Uterine smooth muscle cell (primary cell): ENCODE results near the gene TRMT112. TPM values are rescaled to one million over a fixed set of nuclear protein-coding genes. Genes with fewer than 3 reads are reported as not detected.

Source experiments
- total RNA-seq: library from RNA; depleted of rRNA; stranded (reverse); fragments of >200 nt; gene quantifications from 2 replicates; pipeline ENCODE4 v1.2.3, GENCODE V29; 2014

The TRMT112 gene
- 345 and 365 TPM in 2 replicates for total RNA-seq

DNA sequence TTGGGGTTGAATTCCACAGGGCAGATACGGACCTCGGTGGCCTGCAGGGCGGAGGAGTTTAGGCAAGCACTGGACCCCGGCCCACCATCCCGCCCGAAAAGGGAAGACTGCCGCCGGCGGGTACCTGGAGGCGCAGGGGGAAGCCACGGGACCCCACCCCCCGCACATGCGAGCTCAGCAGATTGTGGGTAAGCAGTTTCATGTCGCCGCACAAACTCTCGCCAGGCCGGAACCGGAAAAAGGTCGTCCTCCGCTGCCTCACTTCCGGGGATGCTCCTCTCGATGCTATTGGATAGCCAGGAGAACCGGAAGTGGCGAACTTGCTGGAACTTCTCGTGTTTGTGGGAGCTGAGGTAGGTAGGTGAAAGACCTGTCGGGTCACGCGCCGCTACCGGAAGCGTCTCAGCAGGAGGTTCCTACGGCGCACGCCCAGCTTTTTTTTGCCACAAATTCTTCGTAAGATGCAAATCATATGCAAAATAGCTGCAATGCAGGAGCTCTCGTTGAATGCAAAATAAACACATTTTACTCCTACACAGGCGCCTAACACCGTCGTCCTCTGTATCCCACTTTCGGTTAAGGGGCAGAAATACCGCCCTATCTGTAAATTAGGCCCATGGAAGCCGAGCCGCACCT lies at the start of gene TRMT112:
TSS of gene TRMT112 (minus strand) at position 235 of the 636 bp plus-strand sequence. CDS start at position 202, 33 bp downstream.

DNA sequence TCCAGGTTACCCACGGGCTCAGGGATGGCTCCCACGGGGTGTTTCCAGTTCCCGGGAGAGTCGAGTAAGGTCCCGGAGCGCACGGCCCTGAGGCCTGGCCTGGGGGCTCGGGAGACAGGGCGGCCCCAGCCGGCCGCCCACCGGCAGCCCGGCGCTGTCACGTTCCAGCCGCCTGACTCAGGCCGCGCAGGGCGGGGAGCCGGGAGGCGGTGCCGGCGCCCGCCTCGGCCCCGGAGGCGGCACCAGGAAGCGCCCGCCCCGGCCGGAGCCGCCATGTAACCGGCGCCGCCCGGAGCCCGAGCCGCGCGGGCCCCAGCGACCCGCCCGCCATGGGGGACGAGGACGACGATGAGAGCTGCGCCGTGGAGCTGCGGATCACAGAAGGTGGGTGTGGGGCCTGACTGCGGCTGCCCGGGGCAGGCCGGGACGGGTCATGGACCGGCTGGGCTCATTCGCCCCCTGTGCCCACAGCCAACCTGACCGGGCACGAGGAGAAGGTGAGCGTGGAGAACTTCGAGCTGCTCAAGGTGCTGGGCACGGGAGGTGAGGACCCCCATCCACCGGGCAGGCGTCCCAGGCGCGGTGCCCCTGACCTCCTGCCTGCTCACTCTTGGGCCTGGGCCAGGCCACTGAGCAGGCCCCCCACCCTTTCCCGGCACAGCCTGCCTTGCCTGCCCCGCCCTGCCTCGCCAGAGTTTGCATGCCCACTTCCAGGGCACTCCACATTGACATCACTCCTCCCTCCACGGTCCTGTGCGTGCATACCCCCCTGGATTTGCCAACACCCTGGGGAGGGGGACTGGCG lies 41.8 kb upstream of the TRMT112 start, which contains the start of gene RPS6KA4:
TSS of gene RPS6KA4 (plus strand) at position 256 of the 805 bp plus-strand sequence. CDS start at position 330, 74 bp downstream.

DNA sequence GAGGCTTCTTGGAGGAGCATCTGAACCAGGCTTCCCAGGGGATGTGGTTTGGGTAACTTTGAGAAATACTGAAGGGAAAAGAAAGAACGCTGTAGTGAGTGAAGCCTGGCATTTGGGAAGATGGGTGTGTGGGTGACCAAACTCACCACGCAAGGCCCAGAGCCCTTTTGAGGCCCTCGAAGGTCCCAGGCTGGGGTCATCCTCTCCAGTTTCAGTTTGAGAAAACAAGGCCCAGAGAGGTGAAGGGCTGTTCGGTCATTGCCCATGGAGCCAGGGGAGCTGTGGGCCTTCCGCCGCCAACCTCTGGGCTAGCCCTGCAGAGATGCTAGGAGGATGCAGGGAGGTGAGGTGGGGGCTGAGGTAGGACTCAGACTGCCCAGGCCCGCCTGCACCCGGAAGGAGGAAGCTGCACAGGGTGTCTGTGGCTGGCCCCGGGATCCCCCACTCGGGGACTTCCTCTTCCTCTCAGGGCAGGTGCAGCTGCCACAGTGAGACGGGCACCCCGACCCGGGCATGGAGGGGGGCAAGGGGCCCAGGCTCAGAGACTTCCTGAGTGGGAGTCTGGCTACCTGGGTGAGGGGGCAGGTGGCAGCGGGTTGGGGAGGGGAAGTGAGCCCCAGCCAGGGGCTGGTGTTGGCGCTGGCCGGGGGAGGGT lies 22.5 kb upstream of the TRMT112 start, which contains the start of gene CCDC88B:
TSS of gene CCDC88B (plus strand) at position 451 of the 655 bp plus-strand sequence. CDS start at position 514, 63 bp downstream.

DNA sequence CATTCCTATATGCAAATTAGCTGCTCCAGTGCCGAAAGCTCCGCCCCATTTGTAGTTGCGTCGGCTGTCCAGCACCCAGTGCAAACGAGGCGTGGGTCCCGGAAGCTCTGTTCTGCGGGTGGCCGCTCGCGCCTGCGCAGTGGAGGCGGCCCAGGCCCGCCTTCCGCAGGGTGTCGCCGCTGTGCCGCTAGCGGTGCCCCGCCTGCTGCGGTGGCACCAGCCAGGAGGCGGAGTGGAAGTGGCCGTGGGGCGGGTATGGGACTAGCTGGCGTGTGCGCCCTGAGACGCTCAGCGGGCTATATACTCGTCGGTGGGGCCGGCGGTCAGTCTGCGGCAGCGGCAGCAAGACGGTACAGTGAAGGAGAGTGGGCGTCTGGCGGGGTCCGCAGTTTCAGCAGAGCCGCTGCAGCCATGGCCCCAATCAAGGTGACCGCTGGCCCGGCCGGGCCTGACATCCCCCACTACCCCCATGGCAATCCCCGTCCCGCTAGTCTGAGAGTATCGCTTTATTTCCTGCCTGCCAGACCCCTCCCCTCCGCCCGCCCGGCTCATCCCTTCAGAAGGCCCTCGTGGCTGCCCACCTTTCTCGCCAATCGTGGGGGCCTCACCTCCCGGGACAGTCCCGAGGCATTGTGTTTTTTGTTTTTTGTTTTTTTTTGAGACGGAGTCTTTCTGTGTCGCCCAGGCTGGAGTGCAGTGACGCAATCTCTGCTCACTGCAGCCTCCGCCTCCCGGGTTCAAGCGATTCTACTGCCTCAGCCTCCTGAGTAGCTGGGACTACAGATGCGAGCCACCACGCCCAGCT lies 804 bp upstream of the TRMT112 start, which contains the start of gene PRDX5:
TSS of gene PRDX5 (plus strand) at position 161 of the 805 bp plus-strand sequence. CDS start at position 256, 95 bp downstream.

DNA sequence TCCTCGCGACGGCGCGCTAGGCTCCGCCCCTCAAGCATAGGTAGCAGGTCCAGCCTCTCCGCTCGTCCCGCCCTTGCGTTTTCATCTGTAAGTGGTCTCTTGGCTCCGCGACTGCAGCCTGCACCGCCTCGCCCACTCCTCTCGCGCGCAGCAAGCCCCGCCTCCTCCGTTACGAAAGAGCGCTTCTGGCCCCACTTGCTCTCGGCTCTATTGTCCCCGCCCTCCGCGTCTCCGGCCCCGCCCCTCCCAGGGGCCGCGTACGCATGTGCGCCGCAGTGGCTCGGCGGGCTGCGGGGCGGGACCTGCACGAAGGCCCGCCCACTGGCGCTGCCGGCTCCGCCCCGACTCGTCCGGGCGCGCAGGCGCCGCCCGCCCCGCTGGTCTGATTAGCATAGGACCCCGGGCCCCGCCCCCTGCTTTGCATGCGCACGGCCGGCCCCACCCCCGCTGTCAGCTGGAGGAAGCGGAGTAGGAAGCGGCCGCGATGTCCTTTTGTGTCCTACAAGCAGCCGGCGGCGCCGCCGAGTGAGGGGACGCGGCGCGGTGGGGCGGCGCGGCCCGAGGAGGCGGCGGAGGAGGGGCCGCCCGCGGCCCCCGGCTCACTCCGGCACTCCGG lies 12.2 kb downstream of the TRMT112 start, which contains the start of gene ESRRA:
TSS of gene ESRRA (plus strand) at position 450 of the 616 bp plus-strand sequence. CDS start 1,656 bp downstream, outside the sequence.

DNA sequence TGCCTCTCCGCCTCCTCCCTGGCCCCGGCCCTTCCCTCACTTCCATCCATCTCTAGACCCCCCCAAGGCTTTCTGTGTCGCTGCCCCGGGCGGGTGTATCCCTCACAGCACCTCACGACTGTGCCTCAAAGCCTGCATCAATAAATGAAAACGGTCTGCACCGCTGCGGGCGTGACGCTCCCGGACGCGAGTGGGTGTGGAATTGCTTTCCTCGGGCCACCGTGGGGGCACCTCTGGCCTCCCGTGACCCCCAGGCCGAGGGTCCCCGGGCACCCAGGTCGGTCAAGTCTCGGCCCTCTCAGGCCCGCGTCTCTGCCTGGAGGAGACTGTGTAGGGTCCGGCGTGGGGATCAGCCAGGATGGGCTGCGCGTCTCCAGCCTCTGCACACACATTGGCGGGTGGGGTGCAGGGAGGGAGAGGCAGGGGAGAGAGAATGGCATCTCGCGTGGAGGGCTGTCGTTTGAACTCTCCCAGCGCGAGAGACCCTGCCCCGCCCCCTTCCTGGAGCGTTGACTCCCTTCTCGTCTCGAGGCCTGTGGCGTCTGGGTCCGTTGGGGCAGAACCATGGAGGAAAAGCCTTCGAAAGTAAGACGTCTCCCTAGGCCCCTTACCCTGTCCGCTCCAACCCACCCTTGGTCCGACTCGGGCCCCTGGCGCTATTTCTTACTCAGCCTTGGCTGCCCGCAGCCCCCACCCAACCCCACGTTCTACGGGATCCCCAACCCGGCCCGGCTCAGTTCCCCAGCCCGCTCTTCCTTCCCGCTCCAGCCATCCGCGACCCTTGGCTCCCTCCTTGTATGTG lies 17.3 kb downstream of the TRMT112 start, which contains the start of gene CATSPERZ:
TSS of gene CATSPERZ (plus strand) at position 512 of the 802 bp plus-strand sequence. CDS start at position 565, 53 bp downstream.

DNA sequence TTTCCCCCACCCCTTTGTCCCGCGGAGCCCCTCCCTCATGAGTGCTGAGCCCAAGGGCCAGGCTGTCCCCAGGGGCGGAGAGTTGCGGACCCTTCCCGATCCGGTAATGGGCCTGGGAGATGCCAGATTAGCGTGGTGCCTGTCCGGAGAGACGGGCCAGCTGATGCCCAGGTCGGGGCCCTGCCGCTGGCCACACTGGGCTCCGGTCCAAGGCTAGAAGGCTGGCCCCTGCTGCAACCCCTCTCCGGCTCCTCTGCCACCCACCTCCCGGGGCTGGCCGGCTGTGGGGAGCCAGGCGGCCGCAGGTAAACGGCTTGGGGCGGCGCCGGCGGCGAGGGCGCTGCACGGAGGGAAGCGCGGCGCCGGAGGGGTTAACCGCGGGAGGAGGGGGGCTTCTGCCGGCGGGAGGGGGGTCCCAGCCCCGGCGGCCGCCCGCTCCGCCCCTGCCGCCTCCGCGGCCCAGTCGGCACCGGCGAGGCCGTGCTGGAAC lies 26.1 kb downstream of the TRMT112 start, which contains the start of gene KCNK4:
TSS of gene KCNK4 (plus strand) at position 41 of the 490 bp plus-strand sequence. CDS start 1,717 bp downstream, outside the sequence.

DNA sequence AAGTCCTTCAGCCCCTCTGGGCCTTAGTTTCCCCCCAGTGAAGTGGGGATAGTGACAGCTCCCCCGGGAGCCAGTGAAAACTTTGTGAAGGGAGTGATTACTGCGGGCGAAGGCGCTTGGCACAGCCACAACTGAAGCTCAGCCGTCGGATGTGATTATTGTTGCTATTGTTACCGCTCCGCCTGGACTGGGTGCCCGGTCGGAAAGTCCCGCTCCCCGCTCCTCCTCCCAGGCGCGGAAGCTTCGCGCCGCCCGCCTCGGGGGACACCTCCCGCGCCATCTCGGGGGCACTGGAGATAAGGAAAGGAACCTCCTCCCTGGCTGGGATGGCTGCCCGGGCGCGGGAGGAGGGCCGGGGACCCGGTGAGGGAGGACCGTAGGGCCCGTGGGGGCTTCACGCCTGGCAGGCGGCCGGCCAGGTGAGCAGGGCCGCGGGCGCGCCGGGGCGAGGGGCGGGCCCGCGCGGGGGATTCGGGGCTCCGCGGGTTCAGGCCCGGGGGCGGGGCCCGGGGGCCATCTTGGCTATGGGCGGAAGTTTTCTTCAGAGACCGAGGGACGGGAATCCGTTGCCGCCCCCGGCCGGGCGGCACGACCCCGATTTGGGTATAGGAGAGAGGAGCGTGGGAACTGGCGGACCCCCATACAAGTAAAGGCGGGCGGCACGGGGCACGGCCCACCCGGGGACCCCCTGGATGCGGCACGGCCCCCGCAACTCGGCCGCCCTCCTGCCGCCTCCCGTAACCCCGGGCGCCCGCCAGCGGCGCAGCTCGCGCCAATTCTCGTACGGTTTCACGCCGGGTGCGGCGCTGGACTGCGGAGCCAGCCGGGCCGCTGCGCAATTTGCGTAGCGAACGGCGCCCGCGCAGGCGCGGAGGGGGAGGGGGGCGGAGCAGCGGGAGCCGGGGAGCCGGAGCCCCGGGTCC lies 32.1 kb downstream of the TRMT112 start, which contains the start of gene GPR137:
TSS of gene GPR137 (plus strand) at position 887 of the 923 bp plus-strand sequence. CDS start 677 bp downstream, outside the sequence.

DNA sequence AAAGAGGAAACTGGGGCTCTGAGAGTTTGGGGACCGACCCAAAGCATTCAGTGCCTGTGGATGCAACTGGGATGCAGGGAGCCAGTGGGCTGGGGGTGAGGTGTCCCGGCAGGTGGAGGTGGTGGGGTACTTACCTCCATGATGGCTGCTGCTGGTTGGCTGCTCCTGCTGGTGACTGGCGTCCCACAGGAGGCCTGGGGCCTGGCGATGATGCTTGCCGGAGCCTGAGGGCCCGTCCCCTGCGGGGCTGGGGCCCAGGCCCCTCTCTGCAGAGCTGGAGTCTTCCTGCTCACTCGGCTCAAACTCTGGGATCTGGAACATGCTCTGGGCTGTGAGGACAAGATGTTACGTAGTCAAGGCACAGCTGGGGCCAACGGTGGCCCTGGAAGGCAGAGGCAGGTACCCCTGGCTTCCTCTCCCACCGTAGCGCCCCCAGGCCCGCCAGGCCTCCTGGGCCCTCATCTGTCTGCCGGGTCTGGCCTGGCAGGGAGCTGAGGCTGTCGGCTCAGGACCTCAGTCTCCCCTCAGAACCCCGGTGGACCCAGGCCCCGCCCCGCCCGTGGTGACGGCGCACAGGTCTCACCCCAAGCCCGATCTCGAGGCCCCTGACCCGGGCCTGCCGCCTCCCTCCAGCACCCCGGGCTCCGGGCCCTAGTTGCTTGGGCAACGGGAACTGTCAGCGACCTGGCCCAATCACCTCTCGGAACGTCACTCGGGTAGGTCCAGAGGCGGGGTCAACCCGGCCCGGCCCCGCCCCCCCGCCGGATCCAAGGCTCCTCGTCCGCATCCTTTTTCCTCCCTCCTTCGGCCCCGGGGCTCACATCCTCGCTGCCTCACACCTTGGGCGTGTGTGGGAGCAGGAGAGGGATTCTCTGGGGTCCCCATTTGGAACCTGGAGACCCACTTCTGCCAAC lies 33.1 kb downstream of the TRMT112 start, which contains the start of gene BAD:
TSS of gene BAD (minus strand) at position 618 of the 914 bp plus-strand sequence. CDS start at position 321, 297 bp downstream.

Other genes starting within 250 kb of the TRMT112 start
- 9.3 and 20.5 TPM in 2 replicates for gene MACROD1, start 151.4 kb downstream of the TRMT112 start, total RNA-seq
- gene STIP1, start 131.4 kb downstream of the TRMT112 start, total RNA-seq, result 141 and 237 TPM in 2 replicates
- gene FERMT3, start 110.8 kb downstream of the TRMT112 start, total RNA-seq, result 3.2 and 4.8 TPM in 2 replicates
- gene TRPT1, start 91.4 kb downstream of the TRMT112 start, total RNA-seq, result 39.1 and 46.2 TPM in 2 replicates
- gene NUDT22, start 91.3 kb downstream of the TRMT112 start, total RNA-seq, result 63.5 and 71.4 TPM in 2 replicates
- 4.5 and 9.1 TPM in 2 replicates for gene DNAJC4, start 87.0 kb downstream of the TRMT112 start, total RNA-seq
- gene VEGFB, start 83.0 kb downstream of the TRMT112 start, total RNA-seq, result 21.9 and 38.9 TPM in 2 replicates
- gene FKBP2, start 76.5 kb downstream of the TRMT112 start, total RNA-seq, result 40.7 and 59.2 TPM in 2 replicates
- 296 and 414 TPM in 2 replicates for gene PPP1R14B, start 70.6 kb downstream of the TRMT112 start, total RNA-seq
- gene PLCB3, start 66.0 kb downstream of the TRMT112 start, total RNA-seq, result 55.2 and 56.8 TPM in 2 replicates
- gene BAD, start 32.9 kb downstream of the TRMT112 start, total RNA-seq, result 55.6 and 65.6 TPM in 2 replicates
- gene GPR137, start 31.7 kb downstream of the TRMT112 start, total RNA-seq, result 5.3 and 8.1 TPM in 2 replicates
- not detected in 2 replicates for gene KCNK4, start 26.3 kb downstream of the TRMT112 start, total RNA-seq
- gene CATSPERZ, start 17.2 kb downstream of the TRMT112 start, total RNA-seq, result not detected in 2 replicates
- gene ESRRA, start 12.0 kb downstream of the TRMT112 start, total RNA-seq, result 33.6 and 40.9 TPM in 2 replicates
- gene PRDX5, start 562 bp upstream of the TRMT112 start, total RNA-seq, result 201 and 411 TPM in 2 replicates
- 1.9 and 2.0 TPM in 2 replicates for gene CCDC88B, start 22.6 kb upstream of the TRMT112 start, total RNA-seq
- gene RPS6KA4, start 41.6 kb upstream of the TRMT112 start, total RNA-seq, result 39.7 and 58.7 TPM in 2 replicates
- gene SLC22A11, start 238.4 kb upstream of the TRMT112 start, total RNA-seq, result not detected in 2 replicates